ENCODE results near the gene MVP. TPM values are rescaled to one million over a fixed set of nuclear protein-coding genes. Genes with fewer than 3 reads are reported as not detected.
"Not testable (repeated sequence)": the region's sequence is repeated elsewhere in the genome, so short reads cannot be mapped to it uniquely, and the experiment has no call there.

The MVP gene
- polyA plus RNA-seq, 1 donor = 128 TPM

DNA sequence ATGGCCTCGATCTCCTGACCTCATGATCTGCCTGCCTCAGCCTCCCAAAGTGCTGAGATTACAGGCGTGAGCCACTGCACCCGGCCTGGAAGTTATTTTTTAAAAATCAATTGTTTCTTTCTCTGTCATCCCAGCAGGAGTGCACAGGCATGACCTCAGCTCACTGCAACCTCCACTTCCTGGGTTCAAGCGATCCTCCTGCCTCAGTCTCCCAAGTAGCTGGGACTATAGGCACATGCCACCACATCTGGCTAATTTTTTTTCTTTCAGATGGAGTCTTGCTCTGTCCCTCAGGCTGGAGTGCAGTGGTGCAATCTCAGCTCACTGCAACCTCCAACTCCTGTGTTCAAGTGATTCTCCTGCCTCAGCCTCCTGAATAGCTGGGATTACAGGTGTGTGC lies 33.1 kb upstream of the MVP start:
- not testable (repeated sequence) for H3K4me1 ChIP-seq (ENCODE audit: control insufficient read depth, insufficient read depth, low read length); H3K9me3 ChIP-seq (ENCODE audit: control insufficient read depth, low read depth, low read length); H3K36me3 ChIP-seq (ENCODE audit: control insufficient read depth, insufficient read depth, low read length); H3K27me3 ChIP-seq (ENCODE audit: control insufficient read depth, insufficient read depth, low read length); H3K27ac ChIP-seq (ENCODE audit: low read length); DNase-seq; H3K4me3 ChIP-seq (ENCODE audit: low read length)
- no CpG with 5 or more reads among the region's 4 CpGs for WGBS (ENCODE audit: insufficient coverage, low lambda C conversion rate)

DNA sequence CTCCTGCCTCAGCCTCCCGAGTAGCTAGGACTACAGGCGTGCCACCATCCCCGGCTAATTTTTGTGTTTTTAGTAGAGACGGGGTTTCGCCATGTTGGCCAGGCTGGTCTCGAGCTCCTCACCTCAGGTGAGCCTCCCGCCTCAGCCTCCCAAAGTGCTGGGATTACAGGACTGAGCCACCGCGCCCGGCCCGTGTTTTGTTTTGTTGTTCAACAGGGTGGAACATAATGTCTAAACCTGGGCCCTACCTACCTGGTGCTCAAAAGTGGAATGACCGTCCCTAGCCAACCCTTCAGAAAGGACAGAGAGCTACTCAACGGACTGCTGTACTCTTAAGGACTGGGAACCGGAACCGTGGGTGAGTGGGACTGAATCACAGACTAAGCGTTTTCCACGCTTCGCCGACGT lies 30.5 kb upstream of the MVP start:
- no CpG with 5 or more reads among the region's 20 CpGs for WGBS (ENCODE audit: insufficient coverage, low lambda C conversion rate)
- no peak for DNase-seq

DNA sequence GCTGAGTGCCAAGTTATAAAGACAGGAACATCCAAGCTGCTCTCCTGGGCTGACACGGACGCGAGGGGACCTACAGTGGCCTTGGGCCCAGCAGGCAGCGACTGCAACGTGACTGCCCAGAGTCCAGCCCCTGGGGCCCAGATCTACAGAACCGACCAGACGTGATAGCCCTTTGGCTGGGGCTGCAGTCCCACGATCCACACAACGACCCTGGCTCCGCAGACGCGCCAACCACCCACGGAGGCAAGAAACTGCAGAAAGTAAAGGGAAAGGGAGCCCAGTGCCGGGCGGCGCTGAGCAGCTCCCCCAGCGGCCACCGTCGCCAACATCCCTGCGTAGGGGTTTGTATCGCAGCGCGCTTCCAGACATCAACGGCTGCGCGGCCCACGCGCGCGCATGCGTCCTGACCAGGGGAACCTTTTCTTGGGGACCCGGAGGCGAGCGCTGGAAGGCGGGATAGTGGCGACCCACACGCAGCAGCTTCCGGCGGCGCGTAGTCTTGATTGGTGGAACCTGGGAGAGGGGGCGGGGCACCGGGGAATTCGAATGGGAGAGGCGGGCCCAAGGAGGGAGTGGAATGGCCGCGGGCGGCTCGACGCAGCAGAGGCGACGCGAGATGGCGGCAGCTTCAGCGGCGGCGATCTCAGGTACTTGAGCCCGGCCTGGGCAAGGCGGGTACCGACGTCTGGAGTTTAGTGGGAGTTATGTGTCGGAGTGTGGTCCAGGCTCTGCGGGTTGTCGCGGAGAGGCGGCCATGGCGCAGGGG lies 29.9 kb upstream of the MVP start, which contains the start of gene KIF22:
KIF22 (plus strand) TSS at position 569 of the 766 bp plus-strand sequence; CDS start at position 578, 9 bp downstream.
- DNase-seq = peak; percentile 99
- peak within 1 kb of the TSS; percentile 79 for H3K27ac ChIP-seq (ENCODE audit: low read length)
- H3K9me3 ChIP-seq (ENCODE audit: control insufficient read depth, low read depth, low read length) = no peaks in the 10 kb centered on the region
- no peaks in the 10 kb centered on the region for H3K36me3 ChIP-seq (ENCODE audit: control insufficient read depth, insufficient read depth, low read length)
- peak within 1 kb of the TSS; percentile 94 for H3K4me3 ChIP-seq (ENCODE audit: low read length)
- H3K4me1 ChIP-seq (ENCODE audit: control insufficient read depth, insufficient read depth, low read length) = peaks cover 6% of the 10 kb centered on the region
- H3K27me3 ChIP-seq (ENCODE audit: control insufficient read depth, insufficient read depth, low read length) = no peaks in the 10 kb centered on the region
- no CpG with 5 or more reads among the region's 67 CpGs for WGBS (ENCODE audit: insufficient coverage, low lambda C conversion rate)

More for the DNA sequence above, 30.5 kb upstream of the MVP start:
- H3K27ac ChIP-seq (ENCODE audit: low read length) = peak overlapping the region; percentile 79
- H3K4me3 ChIP-seq (ENCODE audit: low read length) = peak overlapping the region; percentile 94
- peaks cover 6% of the 10 kb centered on the region for H3K4me1 ChIP-seq (ENCODE audit: control insufficient read depth, insufficient read depth, low read length)
- no peaks in the 10 kb centered on the region for H3K27me3 ChIP-seq (ENCODE audit: control insufficient read depth, insufficient read depth, low read length)
- peaks cover 4% of the 10 kb centered on the region for H3K9me3 ChIP-seq (ENCODE audit: control insufficient read depth, low read depth, low read length)
- no peaks in the 10 kb centered on the region for H3K36me3 ChIP-seq (ENCODE audit: control insufficient read depth, insufficient read depth, low read length)

DNA sequence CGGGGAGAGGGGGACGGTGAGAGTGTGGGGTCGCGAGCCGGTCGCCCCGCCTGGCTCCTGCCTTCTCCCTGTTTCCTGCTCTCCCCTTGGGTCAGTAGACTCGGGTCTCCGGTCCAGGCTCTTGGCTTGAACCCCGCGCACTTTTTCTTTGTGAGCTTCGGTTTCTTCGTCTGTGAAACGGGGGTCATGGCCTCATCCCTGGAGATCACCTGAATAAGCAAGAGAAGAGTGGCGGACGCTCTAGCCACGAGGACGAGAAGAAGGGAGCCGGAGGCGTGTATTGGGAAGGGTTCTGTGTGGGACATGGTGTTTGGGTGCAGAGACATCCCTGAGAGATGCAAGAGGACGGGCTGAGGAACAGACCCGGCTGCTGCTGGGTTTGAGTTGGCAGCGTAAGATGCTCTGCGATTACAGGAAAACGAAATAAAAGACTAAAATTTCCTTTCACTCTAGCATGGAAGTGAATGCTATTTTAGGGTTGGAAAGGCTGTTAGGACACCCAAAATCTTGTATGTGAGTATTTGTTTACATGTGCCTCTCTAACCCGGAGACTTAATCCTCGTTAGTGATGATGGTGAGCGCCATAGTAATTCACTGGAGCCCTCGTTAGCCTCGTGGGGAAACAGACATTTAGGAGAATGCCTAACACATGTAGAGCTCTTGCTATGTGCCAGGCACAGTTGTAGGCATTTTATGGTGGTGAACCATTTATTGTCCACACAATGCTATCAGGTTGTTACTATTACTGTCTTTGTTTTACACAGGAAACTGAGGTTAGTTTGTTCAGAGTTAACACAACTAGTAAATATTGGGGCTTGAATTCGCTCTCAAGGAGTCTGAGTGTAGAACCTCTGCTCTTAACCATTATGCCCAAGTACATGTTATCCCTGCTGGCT lies 29.1 kb upstream of the MVP start:
- H3K4me1 ChIP-seq (ENCODE audit: control insufficient read depth, insufficient read depth, low read length) = peaks cover 6% of the 10 kb centered on the region
- H3K27ac ChIP-seq (ENCODE audit: low read length) = peak overlapping the region; percentile 58
- H3K9me3 ChIP-seq (ENCODE audit: control insufficient read depth, low read depth, low read length) = no peaks in the 10 kb centered on the region
- no peaks in the 10 kb centered on the region for H3K36me3 ChIP-seq (ENCODE audit: control insufficient read depth, insufficient read depth, low read length)
- H3K4me3 ChIP-seq (ENCODE audit: low read length) = peak overlapping the region; percentile 94
- no CpG with 5 or more reads among the region's 31 CpGs for WGBS (ENCODE audit: insufficient coverage, low lambda C conversion rate)
- DNase-seq = peak in 1 of 2 donors; percentile 40
- H3K27me3 ChIP-seq (ENCODE audit: control insufficient read depth, insufficient read depth, low read length) = no peaks in the 10 kb centered on the region

DNA sequence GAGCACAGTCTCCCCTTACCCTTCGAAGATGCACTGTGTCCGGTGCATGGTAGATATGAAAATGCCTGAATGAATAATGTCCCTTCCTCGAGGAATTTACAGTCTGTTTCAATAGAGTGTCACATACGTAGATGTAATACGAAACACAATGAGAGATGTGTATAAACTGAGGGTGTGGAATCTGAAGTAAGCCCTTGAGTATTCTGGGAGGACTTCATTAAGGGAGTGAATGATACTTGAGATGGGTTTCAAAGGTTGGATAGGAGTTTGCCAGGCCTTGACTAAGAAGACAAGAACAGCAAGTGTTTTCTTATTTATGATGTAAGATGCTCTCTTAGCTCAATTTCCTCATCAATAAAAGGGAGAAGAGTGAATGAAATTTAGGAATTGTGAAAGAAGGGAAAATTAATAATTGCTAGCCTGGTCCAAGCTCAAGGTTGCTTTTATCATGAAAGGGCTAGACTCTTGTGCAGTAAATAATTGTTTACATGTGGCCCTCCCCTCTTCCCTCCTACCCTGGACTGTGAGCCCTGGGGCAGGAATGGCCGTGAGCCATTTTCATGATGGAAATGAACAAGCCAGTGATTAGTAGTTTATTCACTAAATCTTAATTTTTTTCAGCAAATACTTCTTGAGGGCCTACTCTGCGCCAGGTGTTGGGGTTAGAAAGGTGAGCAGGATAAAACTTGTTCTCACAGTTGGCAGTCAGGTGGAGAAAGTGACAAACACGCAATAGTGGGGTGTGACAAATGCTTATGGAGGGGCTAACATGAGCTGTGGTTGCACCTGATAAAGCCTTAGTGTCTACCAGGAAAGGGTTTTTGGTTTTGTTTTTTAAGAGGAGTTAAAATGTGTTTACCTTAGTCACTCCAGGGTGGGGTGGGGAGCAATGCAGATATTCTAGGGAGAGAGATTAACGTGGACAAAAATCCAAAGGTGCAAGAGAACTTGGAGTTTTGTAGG lies 28.1 kb upstream of the MVP start:
- Histone ChIP-seq H3K27ac (ENCODE audit: low read length) (no peak overlapping the region), H3K27me3 (ENCODE audit: control insufficient read depth, insufficient read depth, low read length) (no peaks in the 10 kb centered on the region), H3K9me3 (ENCODE audit: control insufficient read depth, low read depth, low read length) (no peaks in the 10 kb centered on the region), H3K4me3 (ENCODE audit: low read length) (peak overlapping the region; percentile 94), H3K36me3 (ENCODE audit: control insufficient read depth, insufficient read depth, low read length) (peaks cover 7% of the 10 kb centered on the region), H3K4me1 (ENCODE audit: control insufficient read depth, insufficient read depth, low read length) (peaks cover 6% of the 10 kb centered on the region)
- 33% methylated on average over 2 of the region's 9 CpGs for WGBS (ENCODE audit: insufficient coverage, low lambda C conversion rate)
- DNase-seq = no peak

DNA sequence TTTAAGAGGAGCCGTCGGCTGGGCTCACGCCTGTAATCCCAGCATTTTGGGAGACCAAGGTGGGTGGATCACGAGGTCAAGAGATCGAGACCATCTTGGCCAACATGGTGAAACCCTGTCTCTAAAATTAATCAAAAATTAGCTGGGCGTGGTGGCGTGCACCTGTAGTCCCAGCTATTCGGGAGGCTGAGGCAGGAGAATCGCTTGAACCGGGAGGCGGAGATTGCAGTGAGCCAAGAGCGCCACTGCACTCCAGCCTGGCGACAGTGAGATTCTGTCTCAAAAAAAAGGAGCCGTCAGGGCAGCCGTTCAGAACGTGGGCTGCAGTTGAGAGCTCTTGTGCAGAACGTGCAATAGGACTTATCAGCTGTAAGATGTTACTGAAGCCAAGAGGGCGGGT lies 27.1 kb upstream of the MVP start:
- peaks cover 18% of the 10 kb centered on the region for H3K36me3 ChIP-seq (ENCODE audit: control insufficient read depth, insufficient read depth, low read length)
- not testable (repeated sequence) for H3K27ac ChIP-seq (ENCODE audit: low read length); H3K4me3 ChIP-seq (ENCODE audit: low read length); H3K27me3 ChIP-seq (ENCODE audit: control insufficient read depth, insufficient read depth, low read length); H3K4me1 ChIP-seq (ENCODE audit: control insufficient read depth, insufficient read depth, low read length); H3K9me3 ChIP-seq (ENCODE audit: control insufficient read depth, low read depth, low read length); DNase-seq
- 100% methylated on average over 1 of the region's 18 CpGs for WGBS (ENCODE audit: insufficient coverage, low lambda C conversion rate)

DNA sequence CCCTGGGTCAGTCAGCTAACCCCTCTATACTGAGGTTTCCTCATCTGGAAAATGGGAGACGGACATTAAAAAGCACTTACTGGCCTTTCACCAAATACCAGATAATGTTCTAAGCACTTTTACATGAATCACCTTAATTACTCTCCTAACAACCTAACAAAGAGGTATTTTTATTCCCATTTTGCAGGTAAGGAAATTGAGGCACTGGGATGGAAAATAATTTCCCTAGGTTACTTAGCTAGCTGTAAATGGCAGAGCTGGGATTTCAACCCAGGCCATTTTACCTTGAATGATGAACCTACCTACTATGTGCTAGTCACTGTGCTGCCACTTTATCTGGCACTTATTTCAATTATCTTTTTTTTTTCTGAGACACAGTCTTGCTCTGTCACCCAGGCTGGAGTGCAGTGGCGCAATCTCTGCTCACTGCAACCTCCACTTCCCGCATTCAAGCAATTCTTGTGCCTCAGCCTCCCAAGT lies 26.0 kb upstream of the MVP start:
- H3K4me1 ChIP-seq (ENCODE audit: control insufficient read depth, insufficient read depth, low read length) = peaks cover 6% of the 10 kb centered on the region
- DNase-seq = no peak
- WGBS (ENCODE audit: insufficient coverage, low lambda C conversion rate) = no CpG with 5 or more reads among the region's 3 CpGs

DNA sequence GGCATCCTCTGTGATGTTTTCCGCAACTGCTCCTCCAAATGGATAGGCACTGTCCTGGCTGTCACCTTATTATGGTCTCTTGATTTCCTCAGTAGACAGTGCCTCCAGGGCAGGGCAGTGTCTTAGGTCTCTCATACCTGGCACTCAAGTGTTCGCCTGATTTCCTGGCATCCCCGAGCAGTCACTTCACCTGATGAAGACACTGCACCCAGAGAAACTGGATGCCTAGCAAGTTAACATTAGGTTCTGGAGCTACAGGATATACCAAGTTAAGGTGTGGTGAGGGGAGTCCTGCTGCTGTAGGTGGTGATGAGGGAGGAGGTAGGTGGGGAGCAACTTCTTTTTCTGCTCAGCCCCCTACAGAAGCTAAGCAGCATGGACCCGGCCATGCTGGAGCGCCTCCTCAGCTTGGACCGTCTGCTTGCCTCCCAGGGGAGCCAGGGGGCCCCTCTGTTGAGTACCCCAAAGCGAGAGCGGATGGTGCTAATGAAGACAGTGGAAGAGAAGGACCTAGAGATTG lies 17.8 kb upstream of the MVP start:
- H3K27me3 ChIP-seq (ENCODE audit: control insufficient read depth, insufficient read depth, low read length) = no peaks in the 10 kb centered on the region
- DNase-seq = no peak
- H3K4me3 ChIP-seq (ENCODE audit: low read length) = no peak overlapping the region
- H3K4me1 ChIP-seq (ENCODE audit: control insufficient read depth, insufficient read depth, low read length) = peaks cover 9% of the 10 kb centered on the region
- H3K9me3 ChIP-seq (ENCODE audit: control insufficient read depth, low read depth, low read length) = no peaks in the 10 kb centered on the region
- WGBS (ENCODE audit: insufficient coverage, low lambda C conversion rate) = no CpG with 5 or more reads among the region's 8 CpGs
- no peak overlapping the region for H3K27ac ChIP-seq (ENCODE audit: low read length)
- H3K36me3 ChIP-seq (ENCODE audit: control insufficient read depth, insufficient read depth, low read length) = peaks cover 58% of the 10 kb centered on the region

More for the DNA sequence above, 26.0 kb upstream of the MVP start:
- H3K9me3 ChIP-seq (ENCODE audit: control insufficient read depth, low read depth, low read length) = no peaks in the 10 kb centered on the region
- no peaks in the 10 kb centered on the region for H3K27me3 ChIP-seq (ENCODE audit: control insufficient read depth, insufficient read depth, low read length)
- H3K36me3 ChIP-seq (ENCODE audit: control insufficient read depth, insufficient read depth, low read length) = peaks cover 29% of the 10 kb centered on the region
- no peak overlapping the region for H3K4me3 ChIP-seq (ENCODE audit: low read length)
- H3K27ac ChIP-seq (ENCODE audit: low read length) = no peak overlapping the region

DNA sequence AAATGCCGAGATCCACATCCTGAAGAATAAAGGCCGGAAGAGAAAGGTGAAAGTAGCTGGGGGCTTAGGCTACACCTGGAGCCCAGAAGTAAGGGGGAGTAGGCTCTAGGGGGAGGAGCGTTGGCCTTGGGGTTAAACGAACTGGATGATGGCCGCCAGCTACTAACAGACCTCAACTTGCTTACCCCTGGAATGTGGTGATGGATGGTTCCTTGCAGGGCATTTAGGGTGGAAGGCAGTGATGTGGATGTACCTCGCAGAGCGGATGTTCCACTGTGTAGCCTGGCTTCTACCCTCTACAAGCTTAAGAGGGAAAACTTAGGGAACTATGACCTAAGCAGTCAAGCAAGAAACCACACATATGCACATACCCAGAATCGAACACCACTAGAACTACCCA lies 16.2 kb upstream of the MVP start:
- no peaks in the 10 kb centered on the region for H3K27me3 ChIP-seq (ENCODE audit: control insufficient read depth, insufficient read depth, low read length)
- WGBS (ENCODE audit: insufficient coverage, low lambda C conversion rate) = no CpG with 5 or more reads among the region's 8 CpGs
- no peak overlapping the region for H3K4me3 ChIP-seq (ENCODE audit: low read length)
- peaks cover 21% of the 10 kb centered on the region for H3K4me1 ChIP-seq (ENCODE audit: control insufficient read depth, insufficient read depth, low read length)
- peaks cover 49% of the 10 kb centered on the region for H3K36me3 ChIP-seq (ENCODE audit: control insufficient read depth, insufficient read depth, low read length)
- H3K9me3 ChIP-seq (ENCODE audit: control insufficient read depth, low read depth, low read length) = no peaks in the 10 kb centered on the region
- no peak overlapping the region for H3K27ac ChIP-seq (ENCODE audit: low read length)
- DNase-seq = no peak
